NK-92 (cell line): ENCODE measurements around the gene IL19.

Experiments
- DNase-seq: peaks from one replicate; lab custom pipeline; 2025; ENCODE audit not compliant: unreplicated experiment; lab: John Stamatoyannopoulos, UW

The IL19 gene

GRCh38 chr1:206770531-206771337 lies at the start of gene IL19:
TSS of gene IL19 (plus strand) at chr1:206770773. CDS start at chr1:206836663, 65,890 bp downstream.
- DNase-seq: no peak

GRCh38 chr1:206721454-206721853 lies 49.1 kb upstream of the IL19 start:
- DNase-seq: no peak

- no peak for DNase-seq
Observed at GRCh38 chr1:206722751-206723461, 47.7 kb upstream of the IL19 start.

- DNase-seq: no peak
Observed at GRCh38 chr1:206723462-206723804, 47.1 kb upstream of the IL19 start.

GRCh38 chr1:206723805-206724472 lies 46.6 kb upstream of the IL19 start:
- no peak for DNase-seq

- DNase-seq: no peak
Observed at GRCh38 chr1:206725109-206725963, 45.2 kb upstream of the IL19 start.

- no peak for DNase-seq
Observed at GRCh38 chr1:206727981-206728696, 42.4 kb upstream of the IL19 start.

GRCh38 chr1:206728697-206728987 lies 41.9 kb upstream of the IL19 start:
- DNase-seq: no peak

GRCh38 chr1:206729050-206729449 lies 41.5 kb upstream of the IL19 start:
- no peak for DNase-seq

- no peak for DNase-seq
Observed at GRCh38 chr1:206729507-206729906, 41.1 kb upstream of the IL19 start.

- no peak for DNase-seq
Observed at GRCh38 chr1:206732508-206732907, 38.1 kb upstream of the IL19 start.

GRCh38 chr1:206732992-206733391 lies 37.6 kb upstream of the IL19 start:
- no peak for DNase-seq

- no peak for DNase-seq
Observed at GRCh38 chr1:206734499-206735142, 36.0 kb upstream of the IL19 start.

- DNase-seq: no peak
Observed at GRCh38 chr1:206735553-206736031, 35.0 kb upstream of the IL19 start.

- DNase-seq: no peak
Observed at GRCh38 chr1:206736878-206737728, 33.5 kb upstream of the IL19 start.

GRCh38 chr1:206737729-206738201 lies 32.8 kb upstream of the IL19 start:
- no peak for DNase-seq

- DNase-seq: no peak
Observed at GRCh38 chr1:206738370-206739366, 31.9 kb upstream of the IL19 start.
